ENCODE data around the gene NADK.
"Not testable (repeated sequence)": the region's sequence is repeated elsewhere in the genome, so short reads cannot be mapped to it uniquely, and the experiment has no call there.

Gene NADK

DNA sequence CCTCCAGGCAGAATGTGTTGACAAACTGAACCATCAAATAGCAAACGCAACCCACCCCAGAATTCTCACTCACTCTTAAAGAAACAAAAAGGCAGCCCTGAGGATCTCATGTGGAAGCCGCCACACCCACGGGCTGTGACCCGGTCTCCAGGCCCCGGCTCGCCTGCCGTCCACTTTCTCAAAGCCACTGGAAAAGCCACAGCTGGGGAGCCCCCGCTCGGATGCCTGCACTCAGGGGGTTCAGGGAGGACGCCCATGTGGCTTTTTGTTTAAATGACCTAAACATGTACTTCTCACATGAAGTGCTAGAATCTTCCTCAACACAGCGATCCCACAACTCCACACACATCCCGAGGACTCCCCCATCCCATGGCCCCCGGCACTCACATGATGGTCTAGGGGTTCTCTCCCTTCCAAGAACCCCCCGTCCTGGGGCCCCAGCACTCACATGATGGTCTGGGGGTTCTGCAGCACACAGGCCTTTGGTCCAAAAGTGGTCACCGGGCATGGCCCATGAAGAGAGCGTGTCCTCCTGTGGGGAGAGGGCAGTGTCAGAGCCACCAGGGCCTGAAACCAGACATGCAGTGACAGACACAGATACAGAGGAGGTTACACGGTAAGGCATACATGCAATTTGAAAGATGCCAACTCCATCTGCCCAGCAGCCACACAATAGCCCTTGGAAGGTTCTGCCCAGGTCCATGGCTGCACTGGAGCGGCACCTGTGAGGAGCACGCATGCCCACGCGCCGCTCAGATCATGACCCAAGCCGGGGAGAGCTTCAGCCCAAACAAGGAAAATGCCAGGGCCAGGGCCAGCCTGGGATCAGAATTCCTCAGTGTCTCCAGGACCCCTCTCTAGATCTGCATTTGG lies 16.5 kb downstream of the NADK start:
- DNase-seq: no peak

DNA sequence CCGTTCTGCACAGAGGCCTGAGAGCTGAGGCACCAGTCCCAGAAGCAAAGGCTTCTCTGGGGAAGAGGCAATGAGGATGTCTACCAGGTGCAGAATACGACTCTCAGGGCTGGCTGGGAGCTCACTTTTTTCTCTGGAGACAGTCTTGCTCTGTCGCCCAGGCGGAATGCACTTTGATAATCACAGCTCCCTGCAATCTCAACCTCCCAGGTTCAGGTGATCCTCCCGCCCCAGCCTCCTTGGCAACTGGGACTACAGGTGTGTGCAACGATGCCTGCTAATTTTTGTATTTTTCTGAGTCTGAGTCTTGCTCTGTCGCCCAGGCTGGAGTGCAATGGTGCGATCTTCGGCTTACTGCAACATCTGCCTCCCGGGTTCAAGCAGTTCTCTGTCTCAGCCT lies 17.6 kb downstream of the NADK start:
- no peak for DNase-seq

DNA sequence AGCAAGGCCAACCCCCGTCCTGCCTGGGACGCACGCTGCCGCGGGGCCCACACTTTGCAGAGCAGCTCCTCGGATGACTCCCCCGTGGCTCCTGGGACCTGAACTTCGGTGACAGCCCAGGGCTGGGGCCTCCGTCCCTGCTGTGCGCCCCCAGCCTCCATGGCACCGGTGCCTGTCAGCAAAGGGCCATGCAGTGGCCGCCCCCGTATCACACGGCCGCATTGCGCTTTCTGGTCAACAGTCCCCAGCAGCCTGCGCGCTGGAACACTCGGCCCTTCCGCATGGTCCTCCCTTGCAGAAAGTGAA lies 18.0 kb downstream of the NADK start:
- DNase-seq: no peak

DNA sequence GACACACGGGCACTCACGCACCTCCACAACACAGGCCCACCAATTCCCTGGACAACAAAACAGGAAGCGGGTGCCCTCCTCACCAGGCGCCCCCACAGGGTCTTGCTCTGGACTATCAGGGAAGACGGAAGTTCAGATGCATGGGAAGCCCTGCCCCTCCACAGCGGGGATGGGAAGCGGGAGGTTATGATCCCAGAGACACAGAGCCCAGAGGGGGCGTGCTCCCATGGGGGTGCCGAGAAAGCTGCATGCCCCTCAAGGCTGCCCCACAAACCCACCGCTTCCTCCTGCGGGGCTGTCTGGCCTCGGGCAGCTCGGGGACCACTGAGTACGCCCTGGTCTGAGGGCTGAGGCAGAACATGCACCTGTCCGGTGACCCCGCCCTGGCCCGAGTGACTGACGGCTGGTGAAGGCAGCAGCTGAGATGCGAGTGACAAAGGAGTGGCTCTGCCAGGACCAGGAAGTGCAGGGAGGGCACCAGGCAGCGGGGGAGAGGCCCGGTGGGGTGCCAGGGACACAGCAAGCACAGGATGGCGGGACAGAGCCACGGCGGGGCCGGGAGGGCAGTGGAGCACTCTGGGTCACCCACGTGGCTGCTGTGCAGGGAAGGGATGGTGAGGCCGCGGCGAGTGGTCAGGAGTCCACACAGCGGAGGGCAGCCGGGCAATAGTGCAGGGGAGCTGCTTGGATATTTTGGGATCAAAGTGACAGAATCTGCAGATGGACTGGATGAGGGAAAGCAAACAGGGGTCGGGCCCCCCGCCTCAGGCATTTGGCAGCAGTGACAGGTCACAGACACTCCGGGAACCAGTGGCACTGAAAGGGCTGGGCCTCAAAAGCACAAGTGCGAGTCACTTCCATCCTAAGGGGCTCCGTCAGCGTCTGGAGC lies 18.6 kb downstream of the NADK start:
- DNase-seq: no peak

DNA sequence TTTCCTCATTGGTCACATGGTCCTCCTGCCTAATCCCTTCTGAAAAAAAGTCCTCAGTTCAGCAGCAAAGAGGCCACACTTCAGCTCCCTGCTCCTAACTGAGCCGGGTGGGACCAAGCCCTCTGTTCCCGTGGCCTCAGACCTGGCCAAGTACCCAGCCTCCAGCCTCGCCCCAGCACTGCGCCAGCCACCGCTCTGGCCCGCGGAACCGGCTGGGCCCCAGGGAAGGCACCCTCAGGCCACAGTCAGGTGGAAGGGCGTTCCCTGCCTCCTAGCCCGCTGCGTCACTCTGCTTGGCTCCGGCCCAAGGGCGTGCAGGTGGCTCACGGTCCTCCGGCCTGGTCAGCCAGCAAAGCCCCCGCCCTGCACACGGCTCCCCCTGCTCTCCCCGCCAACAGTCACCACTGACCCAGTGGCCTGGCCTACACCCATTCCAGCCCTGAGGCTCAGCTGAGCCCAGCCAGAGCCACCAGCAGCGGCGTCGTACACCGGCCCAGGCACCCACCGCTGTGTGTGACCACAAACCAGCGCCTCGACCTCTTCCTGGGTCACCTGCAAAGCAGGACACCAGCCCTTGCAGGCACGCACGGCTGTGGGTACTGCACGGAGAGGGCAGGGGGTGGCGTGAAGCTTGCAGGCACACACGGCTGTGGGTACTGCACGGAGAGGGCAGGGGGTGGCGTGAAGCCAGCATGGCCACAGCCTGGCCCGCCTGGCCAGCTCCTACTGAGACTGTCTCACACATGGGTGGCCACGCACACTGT lies 19.4 kb downstream of the NADK start:
- DNase-seq: no peak

DNA sequence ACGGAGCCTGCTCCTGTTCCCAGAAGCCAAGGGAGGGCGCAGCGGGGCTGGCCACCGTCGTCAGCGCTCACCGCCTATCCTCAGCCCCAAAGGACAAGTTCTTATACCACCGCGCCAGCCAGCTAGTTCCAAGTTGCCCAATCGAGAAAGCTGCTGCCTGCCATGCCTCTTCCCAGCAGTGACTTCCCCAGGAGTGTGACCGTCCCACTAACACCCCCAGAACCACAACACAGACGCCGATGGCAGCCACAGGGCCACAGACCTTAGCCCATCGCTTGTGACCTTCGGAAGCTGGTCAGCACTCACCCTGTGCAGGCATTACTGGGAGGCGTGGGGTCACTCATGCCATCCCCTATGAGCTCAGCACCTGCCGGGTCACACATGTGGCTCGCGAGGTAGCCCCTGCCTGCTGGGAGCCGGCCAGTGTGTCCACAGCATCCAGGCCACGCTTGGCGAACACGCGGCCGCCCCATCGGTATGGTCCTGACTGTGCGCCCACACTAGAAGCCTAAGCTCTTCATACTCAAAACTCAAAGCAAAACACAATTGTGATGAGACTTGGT lies 20.1 kb downstream of the NADK start:
- no peak for DNase-seq

DNA sequence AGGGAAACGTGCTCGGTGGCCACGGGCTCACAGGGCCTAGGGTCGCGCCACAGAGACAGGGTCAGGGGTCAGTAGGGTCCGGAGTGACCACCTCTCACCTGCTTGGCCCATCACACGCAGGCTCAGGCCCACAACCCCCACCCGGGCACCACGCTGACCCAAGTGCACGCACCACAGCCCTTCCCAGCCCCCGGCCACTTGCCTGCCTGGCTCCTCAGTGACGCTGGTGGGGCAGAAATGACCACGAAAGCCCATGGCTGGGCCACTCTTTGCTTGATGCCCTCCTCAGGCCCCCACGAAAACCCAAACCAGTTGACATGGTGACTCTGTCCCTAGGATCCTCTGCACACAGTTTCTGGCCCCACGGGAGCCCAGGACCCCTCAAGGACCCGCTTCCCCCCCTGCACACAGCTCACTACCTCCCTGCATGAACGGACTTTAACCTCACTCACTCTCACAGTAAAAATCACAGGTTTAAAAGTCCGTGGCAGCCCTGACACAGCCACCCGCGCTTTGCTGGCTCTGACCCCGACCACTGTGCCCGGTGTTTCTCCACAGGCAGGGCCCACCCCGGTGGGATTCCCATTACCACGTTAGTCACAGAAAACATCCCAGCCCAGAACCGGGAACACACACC lies 20.7 kb downstream of the NADK start:
- DNase-seq: no peak

DNA sequence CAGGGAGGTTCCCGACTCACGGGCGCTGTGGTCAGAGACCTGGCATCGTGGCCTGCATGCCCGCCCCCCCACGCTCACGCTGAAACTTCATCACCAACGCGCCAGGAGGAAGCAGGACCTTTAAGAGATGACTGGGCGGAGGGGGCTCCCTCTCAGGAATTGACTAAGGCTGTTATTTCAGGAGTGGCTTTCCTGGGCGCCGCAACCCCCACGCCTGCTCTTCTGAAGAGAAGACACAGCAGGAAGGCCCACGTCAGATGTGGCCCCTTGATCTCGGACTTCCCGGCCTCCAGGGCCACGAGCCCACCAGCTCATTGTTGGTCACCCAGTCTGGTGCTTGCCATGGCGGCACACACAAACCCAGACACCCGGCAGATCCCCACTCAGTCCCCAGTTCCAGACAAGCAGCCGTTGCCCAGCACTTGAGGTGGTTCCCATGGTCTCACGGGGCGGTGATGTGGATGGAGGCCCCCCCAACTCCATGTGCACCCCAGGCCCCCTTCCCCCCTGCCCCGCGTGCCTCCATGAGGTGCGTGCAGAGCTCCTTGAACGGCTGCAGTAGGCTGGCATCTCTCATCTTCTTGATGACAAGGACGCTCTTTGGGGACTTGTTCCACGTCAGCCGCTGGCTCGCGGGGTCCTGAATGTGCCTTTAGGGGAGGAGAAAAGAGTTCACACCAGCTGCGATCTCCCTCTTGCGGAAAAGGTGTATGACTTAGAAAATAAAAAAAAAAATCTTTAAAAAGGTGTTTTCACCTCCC lies 21.4 kb downstream of the NADK start:
- DNase-seq: no peak

DNA sequence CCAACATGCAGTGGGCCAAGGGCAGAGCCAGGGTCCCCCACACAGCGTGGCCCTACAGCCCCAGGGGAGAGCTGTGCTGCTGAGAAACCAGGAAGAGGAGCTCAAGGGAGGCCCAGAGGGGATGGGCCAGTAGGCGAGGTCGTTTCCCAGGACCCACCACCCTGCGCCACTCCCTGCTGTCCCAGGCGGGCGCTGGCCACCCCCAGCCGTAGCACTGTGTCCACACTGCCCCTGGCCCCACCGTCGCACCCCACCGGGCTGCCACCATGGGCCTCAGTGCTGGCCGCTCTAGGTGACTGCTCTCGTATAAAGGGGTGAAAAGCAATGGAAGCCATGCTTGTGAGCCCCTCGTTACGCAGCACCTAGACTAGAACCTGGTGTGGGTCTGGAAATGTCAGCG lies 22.4 kb downstream of the NADK start:
- no peak for DNase-seq

DNA sequence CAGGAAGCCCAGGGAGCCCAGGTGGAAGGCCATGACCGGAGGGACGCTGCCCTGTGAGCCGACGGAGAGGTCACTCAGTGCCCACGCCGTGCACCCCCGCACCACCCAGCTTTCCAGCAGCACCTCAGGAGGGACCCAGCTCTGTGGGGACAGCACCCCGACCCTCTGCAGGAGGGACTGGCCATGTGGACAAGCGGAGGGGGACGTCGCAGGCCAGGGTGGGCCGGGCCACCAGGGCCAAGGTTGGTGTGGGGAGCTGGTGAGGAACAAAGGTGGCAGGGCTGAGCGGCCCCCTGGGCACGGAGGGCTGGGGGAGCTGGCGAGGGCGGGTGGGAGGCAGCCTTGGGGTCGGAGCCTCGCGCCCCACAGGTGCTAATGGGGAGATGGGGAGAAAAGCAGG lies 22.8 kb downstream of the NADK start:
- DNase-seq: no peak

DNA sequence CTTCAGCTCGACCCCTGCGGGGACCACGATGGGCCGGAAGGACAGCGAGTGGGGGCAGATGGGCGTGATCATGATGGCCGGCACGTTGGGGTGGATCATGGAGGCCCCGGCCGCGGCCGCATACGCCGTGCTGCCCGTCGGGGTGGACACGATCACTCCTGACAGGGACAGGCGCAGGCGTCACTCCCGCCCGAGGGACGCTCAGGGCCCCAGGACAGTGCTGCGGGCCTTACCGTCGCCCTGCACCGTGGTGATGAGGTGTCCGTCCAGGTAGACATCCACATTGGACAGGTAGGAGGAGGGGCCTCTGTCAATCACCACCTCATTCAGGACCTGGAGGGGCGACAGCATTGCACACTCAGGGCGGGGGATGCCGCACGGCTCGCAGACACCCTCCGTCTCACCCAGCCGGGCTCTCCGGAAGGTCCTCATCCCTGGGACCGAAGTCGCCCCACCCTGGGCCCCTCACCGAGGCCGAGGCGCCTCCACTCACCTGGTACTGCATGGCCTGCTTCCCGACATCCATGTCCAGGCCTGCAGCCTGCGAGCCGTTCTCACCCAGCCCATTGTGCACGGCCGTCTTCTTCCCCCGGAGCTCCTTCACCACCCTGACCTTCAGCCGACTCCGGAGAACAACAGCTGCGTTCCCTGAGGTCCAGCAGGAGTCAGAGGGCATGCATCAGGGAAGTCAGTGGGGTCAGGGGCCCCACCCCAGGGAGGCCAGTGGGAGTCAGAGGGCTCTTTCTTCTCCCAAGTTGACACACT lies 24.0 kb downstream of the NADK start:
- DNase-seq: no peak

DNA sequence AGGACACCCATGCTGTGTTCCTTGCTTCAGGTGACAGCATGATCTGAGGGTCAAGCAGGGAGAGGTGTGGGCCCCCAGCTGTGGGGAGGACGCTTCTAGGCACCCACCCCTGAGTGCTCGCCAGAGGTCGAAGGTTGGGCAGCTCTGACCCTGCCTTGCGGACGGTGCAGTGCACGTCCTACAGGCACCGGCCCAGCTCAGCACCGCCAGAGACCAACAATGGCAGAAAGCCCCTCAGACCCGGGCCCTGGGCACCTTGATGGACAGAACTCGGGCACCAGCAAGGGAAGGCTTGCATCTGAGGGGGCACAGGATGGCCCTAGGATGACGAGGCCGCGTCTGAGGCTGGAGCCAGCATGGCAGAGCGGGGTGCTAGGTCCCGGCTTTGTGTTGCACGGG lies 24.7 kb downstream of the NADK start:
- no peak for DNase-seq

DNA sequence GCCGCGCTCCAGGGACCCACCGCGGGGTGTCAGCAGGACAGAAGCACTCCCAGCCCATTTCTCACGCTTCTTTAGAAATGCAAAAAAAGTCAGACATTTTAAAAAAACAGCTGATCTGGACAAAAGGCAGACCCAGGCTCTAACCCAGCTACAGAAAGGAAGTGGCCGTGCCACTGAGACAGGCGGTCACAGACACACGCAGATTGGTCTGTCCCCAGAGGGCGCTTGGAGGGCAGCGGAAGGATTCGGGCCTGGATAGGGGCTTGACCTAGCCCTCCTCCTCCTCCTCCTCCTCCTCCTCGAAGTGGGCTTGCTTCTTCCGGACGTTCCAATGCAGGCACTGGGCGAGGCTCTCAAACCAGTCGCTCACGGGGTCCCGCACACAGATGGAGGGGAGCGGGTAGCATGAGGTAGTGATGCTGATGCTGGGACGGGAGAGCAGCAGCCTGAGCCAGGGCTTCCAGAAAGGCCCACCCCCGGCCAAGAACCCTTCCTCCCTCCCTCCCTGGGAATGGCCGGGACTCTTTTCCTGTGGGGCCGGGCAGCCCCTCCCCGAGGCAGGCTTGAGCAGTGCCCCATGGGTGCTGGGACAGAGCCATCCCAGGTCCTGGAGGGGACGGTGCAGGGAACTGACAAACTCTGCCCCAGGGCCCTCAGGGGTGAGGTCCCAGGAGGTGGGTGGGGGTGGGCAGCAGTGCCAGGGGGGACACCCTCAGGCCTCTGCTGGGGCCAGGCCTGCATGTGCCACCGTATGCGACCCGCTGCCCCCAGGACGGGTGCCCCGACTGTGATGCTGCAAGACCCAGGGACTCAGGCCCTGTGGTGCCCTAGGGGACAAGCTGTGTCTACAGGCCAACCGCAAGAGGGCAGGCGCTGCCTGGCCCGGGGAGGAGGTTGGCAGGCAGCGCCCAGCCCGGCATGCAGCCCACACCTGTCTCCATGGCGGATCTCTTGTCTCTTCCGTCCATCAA lies 25.3 kb downstream of the NADK start:
- no peak for DNase-seq

DNA sequence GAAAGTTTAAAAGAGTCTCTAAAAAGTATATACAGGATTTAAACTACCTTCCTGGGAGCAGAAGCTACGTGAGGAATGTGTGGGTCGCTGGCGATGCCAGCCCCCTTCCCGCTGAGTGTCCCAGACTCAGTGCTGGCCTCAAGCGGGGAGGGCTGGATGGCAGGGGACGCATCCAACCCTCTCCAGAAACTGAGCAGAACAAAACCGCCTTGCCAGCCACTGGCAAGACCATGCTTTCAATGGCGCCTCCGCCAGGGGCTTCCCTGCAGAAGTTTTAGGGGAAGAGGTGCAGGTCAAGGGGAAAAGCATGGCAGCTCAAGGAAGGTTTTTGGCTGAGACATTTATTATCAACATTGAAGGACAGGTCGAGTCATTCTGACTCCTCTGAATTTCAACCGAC lies 26.1 kb downstream of the NADK start:
- DNase-seq: no peak

DNA sequence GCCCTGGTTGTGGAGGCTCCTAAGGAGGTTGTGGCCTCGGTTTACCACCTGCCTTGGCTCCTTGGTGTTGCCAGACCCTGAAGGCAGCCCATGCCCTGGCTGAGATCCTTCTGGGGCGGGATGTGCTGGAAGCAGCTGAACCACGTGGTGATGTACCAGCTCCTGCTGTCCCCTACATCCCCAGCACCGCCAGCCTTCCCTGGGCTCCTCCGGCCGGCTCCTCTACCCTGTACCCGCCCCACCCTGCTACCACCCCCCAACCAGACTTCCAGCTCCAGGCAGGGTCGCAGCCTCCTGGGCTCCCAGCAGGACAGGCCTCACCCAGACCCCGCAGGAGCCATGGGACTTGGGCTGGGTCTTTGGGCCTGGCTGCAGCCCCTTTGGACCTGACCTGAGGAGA lies 28.3 kb downstream of the NADK start:
- DNase-seq: not testable (repeated sequence)

DNA sequence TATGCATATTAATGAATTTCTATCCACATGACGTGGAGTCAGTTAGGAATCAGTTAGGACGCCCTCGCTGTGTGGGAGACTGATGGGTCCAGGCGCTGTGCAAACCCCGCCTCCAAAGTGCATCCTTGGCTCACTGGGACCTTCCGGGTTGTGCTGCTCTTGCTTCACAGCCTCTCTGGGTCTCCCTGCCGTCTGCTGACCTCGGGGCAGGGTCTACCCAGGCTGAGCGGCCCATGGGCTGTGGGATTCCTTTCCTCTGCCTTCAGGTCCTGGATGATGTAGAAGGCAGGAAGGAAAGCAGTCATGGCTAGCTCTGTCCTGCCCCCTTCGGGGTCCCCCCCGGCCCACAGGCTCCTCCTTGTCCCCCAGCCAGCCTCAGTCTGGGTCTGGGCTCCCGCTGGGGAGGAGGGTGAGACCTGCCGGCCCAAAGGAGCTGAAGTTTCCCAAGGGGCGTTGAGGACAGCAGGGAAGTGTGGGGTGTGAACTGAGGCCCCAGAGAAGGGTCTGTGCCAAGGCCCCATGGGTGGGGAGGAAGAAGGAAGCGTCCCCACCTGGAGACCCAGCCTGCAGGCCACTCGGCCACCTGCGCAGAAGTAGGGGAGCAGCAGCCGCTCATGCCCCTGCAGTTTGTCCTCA lies 29.5 kb downstream of the NADK start:
- DNase-seq: no peak

DNA sequence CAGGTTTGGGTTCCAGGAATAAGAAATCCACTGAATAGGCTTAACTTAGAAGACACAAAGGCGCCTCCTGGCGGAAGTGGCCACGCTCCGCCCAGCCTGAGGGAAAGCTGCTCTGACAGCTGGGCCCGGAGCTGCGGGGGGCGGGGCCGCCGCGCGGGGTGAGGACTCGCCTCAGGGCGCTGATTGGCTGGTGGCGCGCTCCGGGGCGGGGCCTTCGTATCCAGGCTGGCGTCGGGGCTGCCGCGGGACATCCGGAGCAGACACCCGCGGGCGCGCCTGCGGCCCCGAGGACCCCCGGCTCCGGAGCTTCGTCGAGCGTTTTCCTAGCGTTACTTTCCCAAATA lies 31.7 kb downstream of the NADK start:
- DNase-seq: not testable (repeated sequence)

DNA sequence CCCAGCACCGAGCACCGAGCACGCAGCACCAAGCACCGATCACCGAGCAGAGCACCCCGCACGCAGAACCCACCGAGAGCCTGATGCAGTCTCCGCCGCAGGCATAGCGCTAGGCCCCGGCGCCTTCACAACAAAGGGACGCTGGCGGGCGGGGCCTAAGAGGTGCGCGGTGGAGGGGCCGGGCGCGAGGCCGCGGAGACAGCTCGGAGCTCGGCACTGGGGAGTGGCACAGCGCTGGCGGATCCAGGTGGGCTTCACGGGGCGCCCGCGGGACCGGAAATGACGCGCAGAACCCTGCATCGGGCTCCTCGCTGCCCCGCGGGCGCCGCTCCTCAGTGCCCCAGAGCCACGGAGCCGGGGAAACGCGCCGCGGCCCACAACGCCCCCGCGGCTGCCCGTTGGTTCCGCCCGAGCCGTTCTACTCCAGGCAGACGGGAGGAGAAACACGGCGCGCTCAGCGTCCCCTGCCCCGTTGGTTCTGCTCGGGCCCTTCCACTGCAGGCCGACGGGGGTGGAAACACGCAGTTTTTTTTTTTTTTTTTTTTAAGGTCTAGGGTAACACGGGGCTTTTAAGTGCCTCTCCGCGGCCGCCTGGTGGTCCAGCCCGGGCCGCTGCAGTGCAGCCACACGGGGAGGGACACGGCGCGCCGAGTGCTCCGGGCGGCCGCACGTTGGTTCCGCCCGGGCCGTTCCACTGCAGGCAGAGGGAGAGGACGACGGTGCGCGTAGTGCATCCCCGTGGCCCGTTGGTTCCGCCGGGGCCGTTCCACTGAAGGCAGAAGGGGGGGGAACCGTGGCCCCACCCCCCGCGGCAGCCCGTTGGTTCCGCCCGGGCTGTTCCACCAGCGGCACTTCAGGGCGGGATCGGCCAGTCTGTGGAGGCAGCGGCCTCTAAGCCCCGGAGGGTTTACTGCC lies 32.4 kb downstream of the NADK start:
- not testable (repeated sequence) for DNase-seq
